WTC11 (cell line): ENCODE data around the gene FES. TPM values are rescaled to one million over a fixed set of nuclear protein-coding genes. Genes with fewer than 3 reads are reported as not detected.

Experiments used
- ATAC-seq: fragments of 200-7000 bp; cut with Tn5 transposase; 2 replicates; pipeline ENCODE4 v1.10.0; 2021; ENCODE audit warnings: mild to moderate bottlenecking, moderate library complexity
- CTCF ChIA-PET: fragments of 300-600 bp; sonication (Branson Sonifier 250); formaldehyde crosslinking; loops from one replicate; lab custom pipeline; 2021; ENCODE audit warnings: antibody characterized with exemption; lab: Charles Lee
- POLR2A ChIA-PET: fragments of 350-600 bp; sonication (Branson Sonifier 250); formaldehyde crosslinking; loops from one replicate; lab custom pipeline; 2021; ENCODE audit warnings: antibody characterized with exemption; lab: Charles Lee
- DNase-seq: peaks from one replicate; pipeline ENCODE4 v3.0.0; 2021; ENCODE audit warnings: low spot score
- H3K27ac Mint-ChIP-seq: 2 replicates; pipeline ENCODE4 v1.8.0; 2021; ENCODE audit warnings: mixed read lengths
- H3K27me3 Mint-ChIP-seq: 2 replicates; pipeline ENCODE4 v1.8.0; 2021; ENCODE audit warnings: low read depth, mild to moderate bottlenecking, moderate library complexity, mixed read lengths
- H3K36me3 Mint-ChIP-seq: 2 replicates; pipeline ENCODE4 v1.8.0; 2021; ENCODE audit warnings: mixed read lengths
- H3K4me1 Mint-ChIP-seq: 2 replicates; pipeline ENCODE4 v1.8.0; 2022; ENCODE audit warnings: mixed read lengths
- H3K4me3 Mint-ChIP-seq: 2 replicates; pipeline ENCODE4 v1.8.0; 2021; ENCODE audit warnings: mild to moderate bottlenecking, moderate library complexity, mixed read lengths
- H3K9me3 Mint-ChIP-seq: 2 replicates; pipeline ENCODE4 v1.8.0; 2021; ENCODE audit warnings: mixed read lengths
- ESRRA ChIP-seq: sonication (generic); formaldehyde crosslinking; IDR thresholded peaks from 2 replicates; pipeline ENCODE4 v1.8.1; 2022; ENCODE audit warnings: mild to moderate bottlenecking, missing genetic modification reagents, borderline replicate concordance
- ETV6 ChIP-seq: sonication (generic); formaldehyde crosslinking; IDR thresholded peaks from 2 replicates; pipeline ENCODE4 v1.8.1; 2022; ENCODE audit warnings: mild to moderate bottlenecking, missing genetic modification reagents
- PRDM15 ChIP-seq: sonication (generic); formaldehyde crosslinking; IDR thresholded peaks from 2 replicates; pipeline ENCODE4 v1.8.0; 2022; ENCODE audit warnings: missing genetic modification reagents
- SOX15 ChIP-seq: fragments of 250-450 bp; sonication (Bioruptor Pico); IDR thresholded peaks from 2 replicates; pipeline ENCODE4 v1.9.0; 2021; ENCODE audit warnings: mild to moderate bottlenecking
- TEAD1 ChIP-seq: sonication (generic); formaldehyde crosslinking; IDR thresholded peaks from 2 replicates; pipeline ENCODE4 v1.8.0; 2022; ENCODE audit warnings: mild to moderate bottlenecking, missing genetic modification reagents
- ZNF219 ChIP-seq: sonication (generic); formaldehyde crosslinking; IDR thresholded peaks from 2 replicates; pipeline ENCODE4 v1.8.0; 2023; ENCODE audit warnings: missing genetic modification reagents, mild to moderate bottlenecking, borderline replicate concordance
- ZNF532 ChIP-seq: fragments of 250-450 bp; sonication (Bioruptor Pico); IDR thresholded peaks from 2 replicates; pipeline ENCODE4 v1.9.0; 2021; ENCODE audit warnings: mild to moderate bottlenecking, borderline replicate concordance
- total RNA-seq: library from RNA; stranded (reverse); gene quantifications from 3 replicates; pipeline ENCODE4 v1.2.3, GENCODE V29; 2021
- TF ChIP-seq, protein P1 (sequence below): sonication (generic); formaldehyde crosslinking; IDR thresholded peaks from 2 replicates; pipeline ENCODE4 v1.8.1; 2023; ENCODE audit warnings: mild to moderate bottlenecking, moderate library complexity, missing genetic modification reagents
- TF ChIP-seq, protein P2 (sequence below): sonication (generic); formaldehyde crosslinking; IDR thresholded peaks from 2 replicates; pipeline ENCODE4 v1.8.1; 2022; ENCODE audit warnings: low read depth, mild to moderate bottlenecking, moderate library complexity, missing genetic modification reagents, borderline replicate concordance
- TF ChIP-seq, protein P3 (sequence below): sonication (generic); formaldehyde crosslinking; IDR thresholded peaks from 2 replicates; pipeline ENCODE4 v1.8.1; 2023; ENCODE audit warnings: mild to moderate bottlenecking, missing genetic modification reagents, moderate library complexity
- TF ChIP-seq, protein P4 (sequence below): sonication (generic); formaldehyde crosslinking; IDR thresholded peaks from 2 replicates; pipeline ENCODE4 v1.8.1; 2023; ENCODE audit warnings: mild to moderate bottlenecking, missing genetic modification reagents
- TF ChIP-seq, protein P5 (sequence below): fragments of 250-450 bp; sonication (Bioruptor Pico); IDR thresholded peaks from 2 replicates; pipeline ENCODE4 v1.9.0; 2021; ENCODE audit warnings: mild to moderate bottlenecking

Gene FES
- total RNA-seq, 1 experiment from 2014 or later: 10.0 TPM

DNA sequence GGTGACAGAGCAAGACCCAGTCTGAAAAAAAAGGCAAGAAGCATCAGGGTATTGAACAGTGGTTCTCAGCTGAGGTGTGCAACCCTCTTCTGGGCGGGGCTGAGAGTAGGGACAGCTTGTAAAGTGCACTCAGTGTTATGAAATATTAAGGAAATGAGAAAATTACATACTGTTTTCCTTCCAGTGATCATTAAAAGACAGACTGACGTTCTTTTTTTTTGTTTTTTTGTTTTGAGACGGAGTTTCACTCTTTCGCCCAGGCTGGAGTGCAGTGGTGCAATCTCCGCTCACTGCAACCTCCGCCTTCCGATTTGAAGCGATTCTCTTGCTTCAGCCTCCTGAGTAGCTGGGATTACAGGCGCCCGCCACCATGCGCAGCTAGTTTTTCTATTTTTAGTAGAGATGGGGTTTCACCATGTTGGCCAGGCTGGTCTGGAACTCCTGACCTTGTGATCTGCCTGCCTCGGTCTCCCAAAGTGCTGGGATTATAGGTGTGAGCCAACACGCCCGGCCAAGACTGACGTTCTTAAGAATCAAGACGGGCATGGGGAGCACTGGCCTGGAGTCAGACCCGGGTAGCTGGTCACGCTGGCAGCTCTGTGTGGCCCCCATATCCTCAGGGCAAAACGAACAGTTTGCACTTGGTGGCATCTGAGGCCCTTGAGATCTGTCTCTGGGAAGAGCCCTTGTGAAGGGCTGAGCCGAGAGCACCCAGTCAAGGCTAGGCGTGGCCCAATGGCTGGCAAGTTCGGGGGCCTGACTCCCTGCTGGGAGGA lies 30.2 kb downstream of the FES start:
- ATAC-seq: no peak
- TF ChIP-seq, protein P1, sequence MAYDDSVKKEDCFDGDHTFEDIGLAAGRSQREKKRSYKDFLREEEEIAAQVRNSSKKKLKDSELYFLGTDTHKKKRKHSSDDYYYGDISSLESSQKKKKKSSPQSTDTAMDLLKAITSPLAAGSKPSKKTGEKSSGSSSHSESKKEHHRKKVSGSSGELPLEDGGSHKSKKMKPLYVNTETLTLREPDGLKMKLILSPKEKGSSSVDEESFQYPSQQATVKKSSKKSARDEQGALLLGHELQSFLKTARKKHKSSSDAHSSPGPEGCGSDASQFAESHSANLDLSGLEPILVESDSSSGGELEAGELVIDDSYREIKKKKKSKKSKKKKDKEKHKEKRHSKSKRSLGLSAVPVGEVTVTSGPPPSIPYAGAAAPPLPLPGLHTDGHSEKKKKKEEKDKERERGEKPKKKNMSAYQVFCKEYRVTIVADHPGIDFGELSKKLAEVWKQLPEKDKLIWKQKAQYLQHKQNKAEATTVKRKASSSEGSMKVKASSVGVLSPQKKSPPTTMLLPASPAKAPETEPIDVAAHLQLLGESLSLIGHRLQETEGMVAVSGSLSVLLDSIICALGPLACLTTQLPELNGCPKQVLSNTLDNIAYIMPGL (CRISPR knock-in tag): no peak
- TF ChIP-seq, protein P2, sequence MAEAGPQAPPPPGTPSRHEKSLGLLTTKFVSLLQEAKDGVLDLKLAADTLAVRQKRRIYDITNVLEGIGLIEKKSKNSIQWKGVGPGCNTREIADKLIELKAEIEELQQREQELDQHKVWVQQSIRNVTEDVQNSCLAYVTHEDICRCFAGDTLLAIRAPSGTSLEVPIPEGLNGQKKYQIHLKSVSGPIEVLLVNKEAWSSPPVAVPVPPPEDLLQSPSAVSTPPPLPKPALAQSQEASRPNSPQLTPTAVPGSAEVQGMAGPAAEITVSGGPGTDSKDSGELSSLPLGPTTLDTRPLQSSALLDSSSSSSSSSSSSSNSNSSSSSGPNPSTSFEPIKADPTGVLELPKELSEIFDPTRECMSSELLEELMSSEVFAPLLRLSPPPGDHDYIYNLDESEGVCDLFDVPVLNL: no peak
- no peak for TF ChIP-seq TEAD1 (CRISPR knock-in tag)
- TF ChIP-seq, protein P3, sequence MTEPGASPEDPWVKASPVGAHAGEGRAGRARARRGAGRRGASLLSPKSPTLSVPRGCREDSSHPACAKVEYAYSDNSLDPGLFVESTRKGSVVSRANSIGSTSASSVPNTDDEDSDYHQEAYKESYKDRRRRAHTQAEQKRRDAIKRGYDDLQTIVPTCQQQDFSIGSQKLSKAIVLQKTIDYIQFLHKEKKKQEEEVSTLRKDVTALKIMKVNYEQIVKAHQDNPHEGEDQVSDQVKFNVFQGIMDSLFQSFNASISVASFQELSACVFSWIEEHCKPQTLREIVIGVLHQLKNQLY: no peak
- TF ChIP-seq PRDM15 (CRISPR knock-in tag): no peak
- TF ChIP-seq, protein P4, sequence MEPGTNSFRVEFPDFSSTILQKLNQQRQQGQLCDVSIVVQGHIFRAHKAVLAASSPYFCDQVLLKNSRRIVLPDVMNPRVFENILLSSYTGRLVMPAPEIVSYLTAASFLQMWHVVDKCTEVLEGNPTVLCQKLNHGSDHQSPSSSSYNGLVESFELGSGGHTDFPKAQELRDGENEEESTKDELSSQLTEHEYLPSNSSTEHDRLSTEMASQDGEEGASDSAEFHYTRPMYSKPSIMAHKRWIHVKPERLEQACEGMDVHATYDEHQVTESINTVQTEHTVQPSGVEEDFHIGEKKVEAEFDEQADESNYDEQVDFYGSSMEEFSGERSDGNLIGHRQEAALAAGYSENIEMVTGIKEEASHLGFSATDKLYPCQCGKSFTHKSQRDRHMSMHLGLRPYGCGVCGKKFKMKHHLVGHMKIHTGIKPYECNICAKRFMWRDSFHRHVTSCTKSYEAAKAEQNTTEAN: no peak
- no peak for TF ChIP-seq ZNF532 (CRISPR knock-in tag)
- no peak for TF ChIP-seq ETV6
- TF ChIP-seq, protein P5, sequence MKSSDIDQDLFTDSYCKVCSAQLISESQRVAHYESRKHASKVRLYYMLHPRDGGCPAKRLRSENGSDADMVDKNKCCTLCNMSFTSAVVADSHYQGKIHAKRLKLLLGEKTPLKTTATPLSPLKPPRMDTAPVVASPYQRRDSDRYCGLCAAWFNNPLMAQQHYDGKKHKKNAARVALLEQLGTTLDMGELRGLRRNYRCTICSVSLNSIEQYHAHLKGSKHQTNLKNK (CRISPR knock-in tag): no peak
- TF ChIP-seq ESRRA (CRISPR knock-in tag): no peak
- TF ChIP-seq ZNF219 (CRISPR knock-in tag): no peak
- no peak for TF ChIP-seq SOX15 (CRISPR knock-in tag)
- TF ChIP-seq, all 79 proteins: peak for 0
- Mint-ChIP-seq H3K4me1 (no peaks in the 10 kb centered on the region), H3K9me3 (no peaks in the 10 kb centered on the region), H3K36me3 (peaks cover 6% of the 10 kb centered on the region; the same call in 1 of the 2 replicates), H3K27me3 (no peaks in the 10 kb centered on the region; the same call in 1 of the 2 replicates), H3K27ac (no peak overlapping the region; the same call in 1 of the 2 replicates), H3K4me3 (no peak overlapping the region)
- no peak for DNase-seq
- CTCF ChIA-PET: interaction anchor here (0.6 to 3.8 kb wide), 3 partner anchors 18 to 144 kb away, joined by 3 to 24 read pairs (median 4); partner anchors contain the start of gene HDDC3
- POLR2A ChIA-PET: no interaction called here
